ENCODE data around the gene CLOCK.
"Not testable (repeated sequence)": the region's sequence is repeated elsewhere in the genome, so short reads cannot be mapped to it uniquely, and the experiment has no call there.

The CLOCK gene, protein sequence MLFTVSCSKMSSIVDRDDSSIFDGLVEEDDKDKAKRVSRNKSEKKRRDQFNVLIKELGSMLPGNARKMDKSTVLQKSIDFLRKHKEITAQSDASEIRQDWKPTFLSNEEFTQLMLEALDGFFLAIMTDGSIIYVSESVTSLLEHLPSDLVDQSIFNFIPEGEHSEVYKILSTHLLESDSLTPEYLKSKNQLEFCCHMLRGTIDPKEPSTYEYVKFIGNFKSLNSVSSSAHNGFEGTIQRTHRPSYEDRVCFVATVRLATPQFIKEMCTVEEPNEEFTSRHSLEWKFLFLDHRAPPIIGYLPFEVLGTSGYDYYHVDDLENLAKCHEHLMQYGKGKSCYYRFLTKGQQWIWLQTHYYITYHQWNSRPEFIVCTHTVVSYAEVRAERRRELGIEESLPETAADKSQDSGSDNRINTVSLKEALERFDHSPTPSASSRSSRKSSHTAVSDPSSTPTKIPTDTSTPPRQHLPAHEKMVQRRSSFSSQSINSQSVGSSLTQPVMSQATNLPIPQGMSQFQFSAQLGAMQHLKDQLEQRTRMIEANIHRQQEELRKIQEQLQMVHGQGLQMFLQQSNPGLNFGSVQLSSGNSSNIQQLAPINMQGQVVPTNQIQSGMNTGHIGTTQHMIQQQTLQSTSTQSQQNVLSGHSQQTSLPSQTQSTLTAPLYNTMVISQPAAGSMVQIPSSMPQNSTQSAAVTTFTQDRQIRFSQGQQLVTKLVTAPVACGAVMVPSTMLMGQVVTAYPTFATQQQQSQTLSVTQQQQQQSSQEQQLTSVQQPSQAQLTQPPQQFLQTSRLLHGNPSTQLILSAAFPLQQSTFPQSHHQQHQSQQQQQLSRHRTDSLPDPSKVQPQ

DNA sequence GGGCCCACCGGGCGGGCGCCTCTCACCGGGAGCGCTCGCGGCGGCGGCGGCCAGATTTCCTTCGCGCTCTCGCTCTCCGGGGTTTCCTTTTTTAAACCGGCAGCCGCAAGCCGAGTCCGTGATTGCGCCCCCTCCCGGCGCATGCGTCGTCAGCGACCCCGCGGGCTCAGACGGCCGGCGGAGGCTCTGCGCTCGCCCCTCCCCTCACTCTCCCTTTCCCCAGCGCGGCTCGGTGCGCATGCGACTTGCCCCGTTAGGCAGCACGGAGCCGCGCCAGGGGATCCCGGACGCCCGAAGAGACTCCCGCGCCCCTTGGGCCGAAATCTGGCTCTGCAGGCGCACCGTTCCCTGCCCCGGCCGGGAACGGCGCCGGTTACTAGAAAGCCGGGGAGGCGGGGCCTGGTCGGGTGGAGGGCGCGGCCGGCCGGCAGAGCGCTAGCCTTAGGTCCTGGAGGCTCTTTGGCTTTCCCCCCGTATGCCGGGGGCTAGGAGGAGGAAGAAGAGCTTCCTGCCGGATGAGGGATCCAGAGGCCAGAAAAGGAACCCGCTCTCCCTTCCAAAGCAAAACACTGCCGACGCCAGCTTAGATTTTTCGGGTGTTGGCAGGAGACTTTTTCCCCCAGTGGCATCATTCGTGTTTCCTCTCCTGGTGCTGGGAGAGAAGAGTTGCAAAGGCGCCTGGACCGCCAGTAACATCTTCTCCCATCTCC, at the start of gene CLOCK:
Gene CLOCK, minus strand, starts transcription at position 154 of the 710 bp plus-strand sequence. CDS start 64,124 bp downstream, outside the sequence.
- DNase-seq: peak; percentile 91

DNA sequence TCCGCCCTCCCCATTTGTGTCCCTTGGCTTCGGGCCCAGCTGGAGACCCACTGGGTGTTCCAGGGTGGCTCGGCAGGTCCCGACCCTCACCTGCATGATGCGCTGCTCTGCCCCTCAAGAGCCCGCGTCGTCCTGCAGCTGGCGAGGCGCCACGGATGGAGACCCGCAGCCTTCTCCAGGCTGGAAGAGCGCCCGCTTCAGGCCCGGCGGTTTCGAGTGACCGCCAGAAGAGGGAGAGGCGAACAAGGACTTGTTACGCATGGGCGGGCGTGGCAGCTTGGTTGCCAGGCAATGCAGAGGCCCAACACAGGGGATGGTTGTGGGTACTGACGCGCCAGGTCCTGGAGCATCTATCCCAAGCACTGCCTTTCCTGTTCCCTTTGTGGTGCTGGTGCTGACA, 45.3 kb upstream of the CLOCK start, which contains the start of gene PDCL2:
Gene PDCL2, minus strand, starts transcription at position 232 of the 400 bp plus-strand sequence. Its CDS starts 136 bp downstream, at position 96.
- no peak for DNase-seq

DNA sequence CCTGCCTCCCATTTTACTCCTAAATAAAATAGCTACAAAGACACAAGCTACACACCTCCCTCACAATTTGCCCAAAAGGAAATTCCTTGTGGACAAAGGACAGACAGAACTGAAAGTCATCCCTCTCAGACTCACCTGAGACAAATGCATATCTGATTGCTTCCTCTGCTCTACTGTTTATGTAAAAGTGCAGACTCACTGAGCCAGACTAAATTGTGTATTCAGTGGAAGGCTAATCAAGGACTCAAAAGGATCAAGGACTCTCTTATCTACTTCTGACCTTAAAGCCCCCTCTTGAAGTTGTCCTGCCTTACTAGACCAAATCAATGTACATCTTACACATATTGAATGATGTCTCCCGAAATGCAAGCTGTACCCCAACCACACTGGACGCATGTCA, 41.5 kb upstream of the CLOCK start:
- DNase-seq: no peak

DNA sequence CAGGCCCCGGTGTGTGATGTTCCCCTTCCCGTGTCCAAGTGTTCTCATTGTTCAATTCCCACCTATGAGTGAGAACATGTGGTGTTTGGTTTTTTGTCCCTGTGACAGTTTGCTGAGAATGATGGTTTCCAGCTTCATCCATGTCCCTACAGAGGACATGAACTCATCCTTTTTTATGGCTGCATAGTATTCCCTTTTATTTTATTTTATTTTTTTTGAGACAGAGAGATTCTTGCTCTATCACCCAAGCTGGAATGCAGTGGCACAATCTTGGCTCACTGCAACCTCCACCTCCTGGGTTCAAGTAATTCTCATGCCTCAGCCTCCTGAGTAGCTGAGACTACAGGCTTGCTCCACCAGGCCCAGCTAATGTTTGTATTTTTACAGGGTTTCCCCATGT, 36.1 kb upstream of the CLOCK start:
- DNase-seq: not testable (repeated sequence)

DNA sequence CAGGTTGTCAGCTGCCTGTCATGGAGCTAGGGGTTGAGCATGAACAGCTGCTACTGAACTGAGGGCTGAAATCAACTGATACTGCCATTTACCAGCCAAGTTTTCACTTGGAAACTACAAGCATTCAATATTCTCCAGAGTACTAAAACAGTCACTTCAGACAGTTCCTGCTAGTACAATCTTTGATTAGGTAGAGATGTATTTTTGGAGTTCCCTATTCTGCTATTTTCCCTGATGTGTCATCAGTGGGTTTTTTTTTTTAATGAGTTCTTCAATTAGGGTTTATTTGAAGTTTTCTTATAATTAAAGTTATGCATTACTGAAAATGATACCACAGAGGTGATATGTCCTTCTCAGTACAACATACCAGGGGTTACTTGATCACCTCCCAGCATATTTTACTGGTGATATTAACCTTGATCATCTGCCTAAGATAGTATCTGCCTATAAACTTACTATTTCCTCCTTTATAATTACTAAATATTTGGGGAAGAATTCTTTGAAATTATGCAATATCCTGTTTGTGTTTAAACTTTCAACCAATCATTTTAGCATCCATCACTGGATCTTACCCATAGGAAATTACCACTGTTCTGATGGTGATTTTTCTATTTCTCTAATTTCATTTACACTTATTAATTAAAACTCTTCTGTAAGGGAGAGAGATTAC, 31.8 kb upstream of the CLOCK start:
- no peak for DNase-seq

DNA sequence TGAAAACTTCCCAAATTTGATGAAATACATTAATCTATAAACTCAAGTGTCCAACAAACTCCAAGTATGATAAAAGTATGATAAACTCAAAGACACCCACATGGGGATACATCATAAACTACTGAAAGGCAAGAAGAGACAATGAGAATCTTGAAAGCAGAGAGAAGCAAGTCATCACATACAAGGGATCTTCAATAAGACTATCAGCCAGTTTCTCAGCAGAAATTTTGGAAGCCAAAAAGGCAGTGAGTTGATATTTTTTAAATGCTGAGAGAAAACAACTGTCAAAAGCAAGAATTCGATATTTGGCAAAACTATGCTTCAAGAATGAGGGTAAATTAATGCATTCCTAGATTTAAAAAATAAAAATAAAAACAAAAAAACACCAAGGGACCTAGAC, 28.8 kb upstream of the CLOCK start:
- DNase-seq: no peak

DNA sequence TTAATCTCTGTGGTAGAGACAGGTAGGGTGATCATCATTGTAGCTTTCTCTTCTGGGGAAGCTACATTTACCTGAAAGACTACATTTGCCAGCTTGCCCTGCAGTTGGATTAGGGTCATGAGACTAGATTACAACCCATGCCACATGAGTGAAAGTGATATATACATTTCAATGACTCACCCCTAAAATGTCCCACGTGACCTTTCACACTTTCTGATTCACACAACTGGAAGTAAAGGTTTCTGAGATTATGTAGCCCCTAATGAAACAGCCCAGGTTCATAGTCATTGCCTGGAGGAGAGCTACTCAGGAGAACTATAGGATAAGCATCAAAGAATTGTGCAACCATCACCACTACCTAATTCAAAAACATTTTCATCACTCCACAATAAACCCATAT, 27.5 kb upstream of the CLOCK start:
- no peak for DNase-seq

DNA sequence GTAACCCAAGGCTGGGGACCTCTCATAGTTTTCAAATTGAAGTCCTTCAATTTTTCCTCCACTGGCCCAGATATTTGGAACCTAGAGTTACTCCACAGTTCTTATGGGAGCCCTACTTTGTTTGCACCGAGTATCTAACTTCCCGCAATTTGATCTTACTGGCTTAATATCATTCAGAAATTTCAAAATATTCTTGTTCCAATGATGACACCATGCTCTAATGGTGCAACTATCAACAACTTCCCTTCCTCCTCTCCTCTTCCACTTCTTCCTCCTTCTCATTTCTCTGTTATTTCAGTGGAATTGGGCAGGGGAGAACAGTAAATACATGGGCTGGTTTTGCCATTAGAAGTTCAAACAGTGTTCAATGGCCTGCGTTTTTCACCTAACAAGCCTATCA, 25.1 kb upstream of the CLOCK start:
- no peak for DNase-seq

DNA sequence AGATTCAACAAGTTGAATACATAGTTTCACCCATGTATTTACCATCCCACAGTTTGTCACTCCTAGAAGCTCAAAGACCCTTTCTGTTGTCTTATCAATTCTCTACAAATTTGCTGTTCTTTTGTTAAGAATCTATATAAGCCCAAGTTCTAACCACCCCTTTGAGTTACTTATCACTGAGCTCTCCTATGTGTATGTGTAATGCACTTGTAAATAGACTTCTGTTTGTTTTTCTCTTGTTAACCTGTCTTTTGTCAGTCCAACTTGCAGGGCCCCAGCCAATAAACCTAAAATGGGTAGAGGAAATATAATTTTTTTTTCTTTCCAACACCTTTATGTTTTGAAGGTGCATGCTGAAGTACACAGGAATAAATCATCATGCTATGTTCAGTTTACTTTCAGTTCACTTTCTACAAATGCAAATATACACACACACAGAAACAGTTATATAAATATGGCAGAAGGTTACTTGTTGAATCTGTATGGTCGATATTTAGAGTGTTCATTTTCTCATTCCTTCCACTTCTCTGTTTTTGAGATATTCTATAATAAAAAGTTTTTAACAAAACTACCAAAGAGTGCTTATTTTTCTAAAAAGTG, 22.3 kb upstream of the CLOCK start:
- DNase-seq: no peak

DNA sequence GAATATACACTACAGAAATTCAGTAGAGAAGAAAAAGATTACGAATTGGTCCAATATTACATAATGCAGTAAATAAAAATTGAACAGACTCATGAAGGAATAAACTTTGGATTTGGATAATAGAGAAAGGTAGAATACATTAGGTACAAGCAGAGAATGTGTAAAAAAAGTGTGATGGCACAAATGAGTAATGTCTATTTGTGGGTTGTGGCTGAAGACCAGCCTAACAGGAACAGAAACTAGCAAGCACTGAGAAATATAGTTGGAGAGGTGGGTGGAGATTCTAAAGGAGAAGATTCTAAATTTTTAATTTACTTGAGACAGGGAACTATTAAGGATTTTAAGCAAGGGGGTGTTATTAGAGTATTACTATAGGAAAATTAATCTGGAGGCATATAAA, 15.2 kb upstream of the CLOCK start:
- no peak for DNase-seq

DNA sequence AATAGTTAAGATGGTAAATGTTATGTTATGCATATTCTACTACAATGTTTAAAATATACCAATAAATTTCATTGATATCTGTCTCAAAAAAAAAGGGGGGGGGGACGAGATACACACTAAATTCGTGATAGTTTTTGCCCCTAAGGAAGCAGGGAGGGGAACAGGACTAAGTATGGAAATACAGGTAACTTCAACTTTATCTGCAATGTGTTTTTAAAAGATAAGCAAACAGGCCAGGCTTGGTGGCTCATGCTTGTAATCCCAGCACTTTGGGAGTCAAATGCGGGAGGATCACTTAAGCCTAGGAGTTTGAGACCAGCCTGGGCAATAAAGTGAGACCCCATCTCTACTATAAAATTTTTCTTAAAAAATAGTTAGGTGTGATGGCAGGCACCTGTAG, 13.4 kb upstream of the CLOCK start:
- DNase-seq: no peak

DNA sequence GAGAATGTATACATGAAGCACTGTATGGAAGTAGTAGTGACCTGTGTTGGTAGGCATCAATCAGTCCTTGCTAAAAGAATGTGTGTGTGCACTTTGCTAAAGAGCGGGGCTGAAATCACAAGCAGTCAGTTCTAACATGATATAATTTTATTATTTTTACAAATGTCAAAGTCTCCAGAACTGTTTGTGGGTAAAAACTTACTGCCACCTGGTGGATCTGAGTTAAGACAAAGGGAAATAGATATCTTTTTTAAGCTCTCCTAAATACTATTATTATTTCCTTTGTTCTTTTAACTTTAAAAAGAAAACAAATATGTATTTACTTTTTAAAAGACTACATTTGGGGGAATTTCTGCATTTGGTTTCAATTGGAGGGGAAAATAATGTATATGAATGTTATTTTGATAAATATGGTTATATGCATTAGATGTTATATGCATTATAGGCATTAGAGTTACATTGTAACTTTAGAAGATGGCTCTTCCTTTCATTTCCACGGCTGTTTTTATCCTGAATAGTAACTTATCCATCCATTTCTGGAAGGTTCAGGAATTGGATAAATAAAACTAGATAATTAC, 7.8 kb upstream of the CLOCK start:
- no peak for DNase-seq

DNA sequence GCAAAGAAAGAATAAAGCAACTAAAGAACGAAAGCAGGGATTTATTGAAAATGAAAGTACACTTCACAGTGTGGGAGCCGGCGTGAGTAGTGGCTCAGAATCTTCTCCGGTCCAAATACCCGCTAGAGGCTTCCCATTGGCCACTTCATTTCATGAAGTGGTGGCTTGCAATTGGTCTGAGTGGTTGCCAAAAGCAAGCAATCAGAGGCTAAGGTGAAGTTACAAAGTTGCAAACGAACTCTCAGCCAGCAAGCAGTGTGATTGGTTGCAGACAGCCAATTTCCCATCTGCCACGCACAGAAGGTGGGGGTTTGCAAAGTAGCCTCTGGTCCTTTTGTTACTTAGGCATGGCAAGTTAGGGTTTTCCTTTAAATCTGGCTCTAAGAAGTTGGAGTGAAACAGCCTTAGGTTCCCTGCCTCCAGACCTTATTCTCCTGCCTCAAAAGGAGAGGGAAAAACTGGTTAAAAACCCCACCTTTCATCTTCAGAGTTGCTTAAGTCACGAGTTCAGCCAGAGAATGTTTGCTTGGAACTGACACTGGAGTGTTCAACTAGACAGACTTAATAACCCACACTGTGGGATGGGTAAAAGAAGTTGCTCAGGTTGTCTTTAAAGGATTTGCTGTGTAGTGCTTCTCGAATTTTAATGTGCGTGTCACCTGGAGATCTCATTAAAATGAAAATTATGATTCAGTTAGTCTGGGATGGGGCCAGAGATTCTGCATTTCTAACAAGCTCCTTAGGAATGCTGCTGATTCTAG, 6.9 kb upstream of the CLOCK start:
- no peak for DNase-seq

DNA sequence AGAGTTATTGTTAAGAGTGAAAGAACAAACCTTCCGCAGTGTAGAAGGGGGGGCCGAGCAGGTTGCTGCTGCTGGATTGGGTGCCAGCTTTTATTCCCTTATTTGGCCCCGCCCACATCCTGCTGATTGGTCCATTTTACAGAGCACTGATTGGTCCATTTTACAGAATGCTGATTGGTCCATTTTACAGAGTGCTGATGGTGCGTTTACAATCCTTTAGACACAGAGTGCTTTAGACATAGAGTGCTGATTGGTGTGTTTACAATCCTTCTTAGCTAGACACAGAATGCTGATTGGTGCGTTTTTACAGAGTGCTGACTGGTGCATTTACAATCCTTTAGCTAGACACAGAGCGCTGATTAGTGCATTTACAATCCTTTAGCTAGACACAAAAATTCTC, 5.3 kb upstream of the CLOCK start:
- DNase-seq: not testable (repeated sequence)

DNA sequence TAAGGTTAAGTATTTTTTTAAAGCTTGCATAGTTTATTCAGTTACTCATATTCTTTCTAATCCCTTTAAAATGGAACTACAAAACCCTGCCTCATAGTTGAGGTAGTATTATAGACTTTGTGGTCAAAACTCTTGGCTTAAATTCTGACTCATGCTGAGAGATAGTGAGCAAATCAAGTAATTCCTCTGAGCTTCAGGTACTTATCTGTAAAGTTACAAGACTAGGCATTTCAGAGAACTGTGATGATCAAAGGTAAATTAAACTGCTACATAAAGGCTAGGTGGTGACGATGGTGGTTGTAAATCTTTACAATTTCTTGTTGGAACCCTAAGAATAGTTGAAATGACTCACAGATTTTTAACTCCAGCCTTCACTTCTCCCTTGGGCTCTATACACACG, 3.2 kb upstream of the CLOCK start:
- no peak for DNase-seq

DNA sequence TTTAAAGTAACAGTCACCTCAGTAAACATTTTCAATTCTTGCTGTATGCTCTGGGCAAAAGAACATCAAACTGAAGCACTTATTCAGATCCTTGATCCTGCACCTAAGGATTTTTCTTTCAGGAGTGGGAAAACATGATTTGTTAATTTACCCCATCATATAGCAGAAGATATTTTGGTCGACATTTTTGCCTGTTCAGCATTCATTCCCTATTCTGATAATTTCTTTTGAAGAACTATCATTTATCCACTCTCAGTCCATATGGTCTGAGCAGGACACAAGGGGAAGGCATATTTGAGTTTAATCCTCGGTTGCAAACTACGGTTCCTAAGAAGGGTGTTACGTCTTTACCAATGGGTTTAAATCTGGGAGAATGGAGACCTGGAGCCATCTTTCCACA, 1.2 kb upstream of the CLOCK start:
- DNase-seq: no peak

DNA sequence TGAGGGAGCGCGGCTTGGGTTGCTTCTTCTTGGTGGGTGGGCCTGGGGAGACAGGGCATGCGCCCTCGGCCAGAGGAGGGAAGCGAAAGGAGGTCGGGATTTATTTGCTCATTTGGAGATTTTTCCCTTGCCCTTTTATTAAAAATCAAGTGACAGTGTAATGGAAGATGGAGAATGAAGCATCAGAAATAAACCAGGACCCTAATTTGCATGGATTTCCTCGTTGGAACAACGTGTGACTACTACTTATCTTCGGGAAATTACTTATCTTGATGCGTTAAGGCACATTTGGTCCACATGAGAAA, 709 bp upstream of the CLOCK start:
- DNase-seq: no peak

DNA sequence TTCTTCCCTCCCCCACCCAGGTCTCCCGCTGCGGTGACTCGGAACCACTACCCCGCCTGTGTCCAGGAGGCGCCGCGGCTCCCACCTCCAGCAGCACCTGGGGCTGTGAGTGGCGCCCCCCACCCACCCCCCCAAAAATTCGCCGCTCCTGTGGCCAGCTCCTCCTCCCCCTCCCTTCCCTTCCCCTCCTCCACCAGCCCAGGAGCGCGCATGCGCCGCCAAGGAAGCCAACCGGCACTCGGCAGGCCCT, 278 bp downstream of the CLOCK start:
- DNase-seq: no peak

DNA sequence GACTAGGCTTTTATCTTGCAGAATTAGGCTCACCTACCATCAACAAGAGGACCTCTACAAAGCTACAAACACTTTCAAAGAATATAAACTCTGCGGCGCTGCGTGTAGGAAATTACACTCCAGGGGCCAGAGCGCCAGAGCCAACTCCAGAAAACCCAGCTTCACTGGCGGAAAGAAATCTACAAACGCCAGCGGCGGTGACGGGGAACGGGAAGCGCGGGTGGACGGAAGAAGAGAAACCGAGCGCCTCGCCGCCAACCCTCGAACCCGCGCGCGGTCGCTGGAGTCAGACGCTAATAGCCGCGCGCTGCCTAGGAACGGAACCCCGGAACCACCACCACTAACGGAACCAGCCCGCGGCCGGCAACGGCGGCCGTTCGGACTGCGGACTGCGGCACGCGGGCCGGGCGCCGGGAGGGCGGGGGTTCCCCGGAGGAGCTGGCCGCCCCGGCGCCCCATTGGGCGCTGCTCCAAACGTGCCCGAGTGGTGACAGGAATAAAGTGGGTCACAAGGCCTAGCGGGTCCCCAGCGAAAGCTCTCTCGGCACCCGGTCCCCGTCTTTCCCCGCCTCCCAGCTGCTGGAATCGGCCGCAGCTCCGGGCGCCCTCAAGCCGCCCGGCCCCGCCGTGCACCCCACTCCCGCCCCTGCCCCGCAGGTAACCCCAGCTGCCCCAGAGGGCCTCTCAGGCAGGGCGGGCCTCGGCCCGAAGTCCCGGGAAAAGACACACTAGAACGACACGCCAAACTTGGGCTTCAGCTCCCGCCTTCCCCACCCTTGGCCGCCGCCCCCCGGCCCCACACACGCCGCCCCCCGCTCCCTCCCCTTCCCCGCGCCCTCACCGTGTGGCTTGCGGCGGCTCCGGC, 836 bp downstream of the CLOCK start:
- DNase-seq: peak; percentile 81

DNA sequence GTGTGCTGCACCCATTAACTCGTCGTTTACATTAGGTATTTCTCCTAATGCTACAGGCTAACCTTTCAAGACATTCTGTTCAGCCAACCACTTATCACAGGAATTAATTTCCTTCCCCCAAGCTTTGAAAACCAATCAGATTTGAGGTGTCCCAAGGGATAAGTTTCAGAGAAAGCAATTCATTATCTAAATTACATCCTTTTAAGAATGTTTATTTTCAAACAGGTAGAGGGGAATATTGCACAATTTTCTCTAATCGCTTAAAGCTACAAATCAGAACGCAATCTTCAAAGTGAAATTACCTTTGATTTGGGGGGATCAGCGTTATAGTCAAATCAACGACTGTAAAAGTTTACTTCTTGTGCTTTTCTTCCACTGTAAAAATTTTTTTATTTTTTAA, 1.6 kb downstream of the CLOCK start:
- no peak for DNase-seq

DNA sequence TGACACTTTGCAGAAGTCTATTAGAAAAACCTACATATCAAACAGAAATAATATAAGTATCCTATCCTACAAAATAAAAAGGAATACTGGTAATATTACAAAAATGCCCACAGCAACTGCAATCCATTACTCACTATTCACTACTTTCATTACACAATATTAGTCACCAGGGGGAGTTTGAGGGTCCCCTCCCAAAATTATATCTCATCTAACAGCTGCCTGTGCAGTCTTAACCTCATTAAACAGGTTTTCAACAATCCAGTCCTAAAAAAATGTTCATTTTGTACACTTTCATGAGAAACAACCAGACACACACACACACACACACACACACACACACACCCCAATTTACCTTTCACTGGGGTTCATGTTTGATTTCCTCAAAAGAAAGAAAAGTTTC, 2.9 kb downstream of the CLOCK start:
- DNase-seq: no peak

Data from activated CD8-positive, alpha-beta memory T cell treated with anti-CD3 and anti-CD28 coated beads, Interleukin-2, amount 50 U/mL, for 48 hours (primary cell).